Measurements from ENCODE around the gene KMT2B. TPM values are rescaled to one million over a fixed set of nuclear protein-coding genes. Genes with fewer than 3 reads are reported as not detected.
"Not testable (repeated sequence)": the region's sequence is repeated elsewhere in the genome, so short reads cannot be mapped to it uniquely, and the experiment has no call there.

The KMT2B gene
- total RNA-seq, 4 donors from 2014 or later: 7.5 to 33.7 (median 15.6) TPM

- intact Hi-C loops (cut with DNase I): no loop called here
- TF ChIP-seq POLR2A (IDR thresholded peaks at IDR 0.05) (no peak), CTCF (IDR thresholded peaks at IDR 0.05) (no peak)
- DNase-seq: no peak
- Histone ChIP-seq H3K27ac (no peak overlapping the region), H3K4me1 (peaks cover 5 to 8% (median 7%) of the 10 kb centered on the region in 3 donors), H3K27me3 (peaks cover 0 to 64% (median 4%) of the 10 kb centered on the region in 4 donors), H3K36me3 (no peaks in the 10 kb centered on the region), H3K4me3 (peak overlapping the region; percentile 14 to 62 (median 24)), H3K9me3 (no peaks in the 10 kb centered on the region)
- WGBS, 2 donors: 4 to 7% methylated on average over 16 to 21 of the region's 39 CpGs
Measured at GRCh38 chr19:35673121-35673804, 44.5 kb upstream of the KMT2B start.

- Histone ChIP-seq H3K36me3 (no peaks in the 10 kb centered on the region), H3K27me3 (peaks cover 0 to 57% (median 4%) of the 10 kb centered on the region in 4 donors), H3K9me3 (no peaks in the 10 kb centered on the region), H3K4me3 (no peak overlapping the region), H3K4me1 (peaks cover 5 to 8% (median 7%) of the 10 kb centered on the region in 3 donors), H3K27ac (no peak overlapping the region)
- WGBS, 2 donors: 72 to 78% methylated on average over 15 of the region's 15 CpGs
- no peak for TF ChIP-seq CTCF (IDR thresholded peaks at IDR 0.05)
- no peak for TF ChIP-seq POLR2A (IDR thresholded peaks at IDR 0.05)
- intact Hi-C loops (cut with DNase I): no loop called here
- no peak for DNase-seq
Measured at GRCh38 chr19:35675589-35676140, 42.1 kb upstream of the KMT2B start.

- intact Hi-C loops (cut with DNase I): no loop called here
- Histone ChIP-seq H3K9me3 (no peaks in the 10 kb centered on the region), H3K36me3 (no peaks in the 10 kb centered on the region), H3K4me3 (no peak overlapping the region), H3K27ac (no peak overlapping the region), H3K27me3 (peaks cover 0 to 17% (median 0%) of the 10 kb centered on the region in 4 donors), H3K4me1 (peaks cover 0 to 10% (median 0%) of the 10 kb centered on the region in 3 donors)
- no peak for DNase-seq
- TF ChIP-seq POLR2A (IDR thresholded peaks at IDR 0.05) (no peak), CTCF (IDR thresholded peaks at IDR 0.05) (no peak)
- WGBS, 2 donors: 54 to 64% methylated on average over 3 to 4 of the region's 4 CpGs
Measured at GRCh38 chr19:35689836-35690235, 28.0 kb upstream of the KMT2B start.

GRCh38 chr19:35691106-35691505 lies 26.7 kb upstream of the KMT2B start:
- WGBS, 2 donors: no CpG with 5 or more reads among the region's 37 CpGs

GRCh38 chr19:35692010-35692409 lies 25.8 kb upstream of the KMT2B start:
- DNase-seq: no peak
- no peaks in the 10 kb centered on the region for H3K36me3 ChIP-seq
- no peak for TF ChIP-seq CTCF (IDR thresholded peaks at IDR 0.05)
- TF ChIP-seq POLR2A (IDR thresholded peaks at IDR 0.05): no peak
- H3K9me3 ChIP-seq: no peaks in the 10 kb centered on the region
- 52 to 55% methylated on average over 4 to 9 of the region's 11 CpGs for WGBS, 2 donors
- H3K4me3 ChIP-seq: no peak overlapping the region
- H3K4me1 ChIP-seq: peaks cover 0 to 10% (median 0%) of the 10 kb centered on the region in 3 donors
- peaks cover 0 to 8% (median 0%) of the 10 kb centered on the region in 4 donors for H3K27me3 ChIP-seq
- no peak overlapping the region for H3K27ac ChIP-seq
- intact Hi-C loops (cut with DNase I): no loop called here

More at GRCh38 chr19:35691106-35691505, 26.7 kb upstream of the KMT2B start:
- H3K4me1 ChIP-seq: peaks cover 0 to 10% (median 0%) of the 10 kb centered on the region in 3 donors
- H3K36me3 ChIP-seq; H3K27ac ChIP-seq; H3K4me3 ChIP-seq; H3K9me3 ChIP-seq; intact Hi-C loops (cut with DNase I); DNase-seq: not testable (repeated sequence)
- H3K27me3 ChIP-seq: peaks cover 0 to 12% (median 0%) of the 10 kb centered on the region in 4 donors
